GM12872 (cell line): Measurements from ENCODE around the gene PRELID2.

ENCODE experiments used
- TF ChIP-seq, protein P1 (sequence below): IDR thresholded peaks from 3 replicates; pipeline ENCODE4 v1.5.1; 2011; ENCODE audit warnings: low read depth, mild to moderate bottlenecking, low read length, moderate library complexity; ENCODE audit not compliant: insufficient read depth

PRELID2 gene

DNA sequence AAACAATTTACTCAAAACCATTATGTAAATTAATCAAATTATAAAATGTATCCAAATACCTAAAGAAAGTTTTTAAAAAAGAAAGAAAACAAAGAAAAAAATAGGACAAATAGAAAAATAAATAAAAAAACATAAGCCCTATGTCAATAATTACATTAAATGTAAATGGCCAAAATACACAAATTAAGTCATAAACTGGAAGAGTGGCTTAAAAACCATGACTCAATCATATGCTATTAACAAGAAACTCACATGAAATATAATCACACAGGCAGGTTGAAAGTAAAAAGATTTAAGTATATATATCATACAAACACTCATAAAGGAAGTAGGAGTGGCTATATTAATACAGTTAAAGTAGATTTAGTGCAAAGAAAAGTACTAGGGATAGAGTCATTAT, 95.3 kb downstream of the PRELID2 start:
- TF ChIP-seq, protein P1, sequence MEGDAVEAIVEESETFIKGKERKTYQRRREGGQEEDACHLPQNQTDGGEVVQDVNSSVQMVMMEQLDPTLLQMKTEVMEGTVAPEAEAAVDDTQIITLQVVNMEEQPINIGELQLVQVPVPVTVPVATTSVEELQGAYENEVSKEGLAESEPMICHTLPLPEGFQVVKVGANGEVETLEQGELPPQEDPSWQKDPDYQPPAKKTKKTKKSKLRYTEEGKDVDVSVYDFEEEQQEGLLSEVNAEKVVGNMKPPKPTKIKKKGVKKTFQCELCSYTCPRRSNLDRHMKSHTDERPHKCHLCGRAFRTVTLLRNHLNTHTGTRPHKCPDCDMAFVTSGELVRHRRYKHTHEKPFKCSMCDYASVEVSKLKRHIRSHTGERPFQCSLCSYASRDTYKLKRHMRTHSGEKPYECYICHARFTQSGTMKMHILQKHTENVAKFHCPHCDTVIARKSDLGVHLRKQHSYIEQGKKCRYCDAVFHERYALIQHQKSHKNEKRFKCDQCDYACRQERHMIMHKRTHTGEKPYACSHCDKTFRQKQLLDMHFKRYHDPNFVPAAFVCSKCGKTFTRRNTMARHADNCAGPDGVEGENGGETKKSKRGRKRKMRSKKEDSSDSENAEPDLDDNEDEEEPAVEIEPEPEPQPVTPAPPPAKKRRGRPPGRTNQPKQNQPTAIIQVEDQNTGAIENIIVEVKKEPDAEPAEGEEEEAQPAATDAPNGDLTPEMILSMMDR, result no peak

DNA sequence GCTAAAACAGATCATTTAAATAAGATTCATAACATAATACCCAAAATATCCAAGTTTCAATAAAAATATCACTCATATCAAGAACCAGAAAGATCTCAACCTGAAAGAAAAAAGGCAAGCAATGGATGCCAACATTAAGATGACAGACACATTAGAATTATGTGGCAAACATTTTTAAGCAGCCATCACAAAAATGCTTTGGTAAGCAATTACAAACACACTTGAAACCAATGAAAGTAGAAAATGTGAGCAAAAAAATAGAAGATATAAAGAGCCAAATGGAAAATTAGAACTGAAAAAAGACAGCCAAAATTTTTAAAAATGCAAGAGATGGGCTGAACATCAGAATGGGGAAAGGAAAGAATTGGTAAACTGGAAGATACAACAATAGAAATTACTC, 96.9 kb downstream of the PRELID2 start:
- TF ChIP-seq, protein P1, result no peak

DNA sequence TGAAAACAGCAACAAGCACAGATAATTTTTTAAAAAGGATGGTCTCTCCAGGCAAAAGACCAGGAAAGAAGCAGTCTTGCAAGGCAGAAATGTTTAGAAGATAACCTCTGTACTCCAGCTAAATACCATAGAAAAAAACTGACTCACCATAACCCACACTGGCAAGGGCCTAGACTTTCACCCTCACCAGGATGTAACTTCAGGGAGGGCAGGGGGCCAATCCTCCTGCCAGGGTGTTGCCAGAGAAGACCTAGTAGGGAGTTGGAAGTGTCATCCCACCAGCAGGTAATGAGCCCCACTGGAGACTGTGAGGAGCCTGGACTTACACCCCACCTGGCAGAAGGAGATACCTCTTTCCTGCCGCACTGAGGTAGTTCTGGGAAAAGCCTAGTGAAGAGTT, 97.6 kb downstream of the PRELID2 start:
- TF ChIP-seq, protein P1, result no peak

DNA sequence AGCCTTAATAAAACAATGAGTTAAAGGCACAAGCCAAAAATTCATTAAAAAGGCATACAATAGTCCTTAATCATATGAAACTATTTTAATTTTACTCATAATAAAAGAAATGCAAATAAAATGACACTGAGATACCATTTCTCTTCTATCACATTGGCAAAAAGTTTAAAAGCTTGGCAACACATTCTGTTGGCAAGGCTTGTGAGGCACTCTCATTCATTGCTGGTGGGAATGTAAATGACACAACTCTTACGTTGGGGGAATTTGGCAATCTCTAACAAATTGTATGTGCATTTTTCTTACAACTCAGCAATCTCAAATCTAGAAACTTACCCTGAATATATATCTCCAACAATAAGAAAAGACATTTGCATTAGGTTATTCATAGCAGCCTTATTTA, 111.6 kb downstream of the PRELID2 start:
- TF ChIP-seq, protein P1, result no peak

DNA sequence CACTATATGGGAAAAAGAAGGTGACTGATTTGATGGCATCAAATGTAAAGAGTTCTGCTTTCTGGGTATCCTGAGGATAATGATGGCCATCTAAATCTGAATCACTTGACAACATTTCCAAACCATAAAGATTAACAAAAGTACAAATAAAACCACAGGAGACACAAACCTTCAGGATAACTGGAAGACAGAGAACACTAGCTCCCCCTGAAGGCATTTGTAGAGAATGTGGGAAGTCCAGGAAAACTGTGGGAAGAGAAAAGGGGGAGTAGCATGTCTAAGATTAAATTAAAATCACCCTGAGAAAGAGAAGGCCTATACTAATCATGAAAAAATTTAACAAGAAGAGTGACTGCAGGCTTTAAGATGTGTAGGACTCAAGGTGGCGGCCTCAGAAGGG, 116.2 kb downstream of the PRELID2 start:
- TF ChIP-seq, protein P1, result no peak

DNA sequence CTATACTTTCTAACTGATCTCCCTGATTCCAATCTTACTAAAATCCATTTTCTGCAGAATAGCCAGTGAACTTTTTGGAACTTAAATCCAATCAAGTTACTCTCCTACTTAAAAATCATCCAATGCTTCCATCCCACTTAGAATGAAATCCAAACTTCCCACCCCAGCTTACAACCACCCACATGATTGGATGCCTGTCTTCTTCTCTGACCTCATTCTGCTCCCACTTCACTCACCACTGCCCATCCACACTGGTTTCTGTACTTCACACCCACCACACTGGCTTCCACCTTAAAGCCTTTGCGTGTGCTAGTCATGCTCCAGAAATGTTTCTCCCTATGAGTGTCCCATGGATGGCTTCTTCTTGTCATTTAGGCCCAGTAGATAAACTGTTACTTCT, 119.7 kb downstream of the PRELID2 start:
- TF ChIP-seq, protein P1, result no peak

DNA sequence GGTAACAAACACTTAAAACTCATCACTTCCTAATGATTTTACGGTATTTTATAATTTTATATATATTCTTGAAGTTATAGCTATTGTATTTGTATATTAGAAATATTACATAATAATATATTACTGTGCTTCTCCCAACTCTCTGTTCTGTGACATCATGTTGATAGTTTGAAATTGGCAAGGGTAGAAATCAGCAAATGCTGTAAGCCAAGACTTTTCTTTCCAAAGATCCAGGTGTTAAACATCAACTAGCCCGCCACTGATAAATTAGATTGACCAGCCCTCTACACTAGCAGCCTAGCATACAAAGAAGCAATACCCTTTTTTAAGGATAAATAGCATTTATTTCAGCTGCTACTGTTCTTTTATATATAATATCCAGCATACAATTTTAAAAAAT, 122.9 kb downstream of the PRELID2 start:
- TF ChIP-seq, protein P1, result no peak

DNA sequence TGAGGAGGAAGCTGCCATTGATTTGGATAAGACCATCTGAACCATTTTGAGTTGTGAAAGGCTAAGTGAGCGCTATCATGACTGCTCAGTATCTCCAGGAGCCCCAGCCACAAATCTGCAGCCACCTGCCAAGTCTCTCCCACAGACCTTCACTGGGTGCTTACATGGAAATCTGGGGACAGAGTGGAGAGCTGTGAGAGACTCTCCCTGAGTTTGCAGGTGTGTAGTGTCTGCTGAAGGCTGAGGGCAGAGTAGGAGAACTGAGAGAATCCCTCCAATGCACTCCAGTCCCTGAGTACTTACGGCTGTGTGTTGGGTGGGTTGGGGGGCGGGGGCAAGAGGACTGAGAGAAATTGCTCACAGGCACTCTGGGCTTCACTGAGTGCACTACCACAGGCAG, 123.7 kb downstream of the PRELID2 start:
- TF ChIP-seq, protein P1, result no peak
